GM12872 (cell line): Measurements from ENCODE around the gene CCDC180.

Source experiments
- CTCF ChIP-seq: IDR thresholded peaks from 3 replicates; pipeline ENCODE4 v1.5.1; 2011; ENCODE audit warnings: low read depth, mild to moderate bottlenecking, low read length, moderate library complexity; ENCODE audit not compliant: insufficient read depth

CCDC180 gene

GRCh38 chr9:97284798-97285197, 22.7 kb upstream of the CCDC180 start:
- peak; percentile 17; the same call in 1 of the 3 replicates for TF ChIP-seq CTCF

GRCh38 chr9:97292200-97292599, 15.3 kb upstream of the CCDC180 start:
- no peak for TF ChIP-seq CTCF

- TF ChIP-seq CTCF: no peak
These were observed 14.2 kb upstream of the CCDC180 start for GRCh38 chr9:97293207-97293721.

- TF ChIP-seq CTCF: no peak
These were observed 13.6 kb upstream of the CCDC180 start for GRCh38 chr9:97293818-97294217.

GRCh38 chr9:97297889-97298288, 9.6 kb upstream of the CCDC180 start:
- TF ChIP-seq CTCF: no peak

- TF ChIP-seq CTCF: no peak
These were observed 7.5 kb upstream of the CCDC180 start for GRCh38 chr9:97299809-97300414.

GRCh38 chr9:97300586-97300985, 6.9 kb upstream of the CCDC180 start:
- TF ChIP-seq CTCF: no peak

GRCh38 chr9:97301974-97302373, 5.5 kb upstream of the CCDC180 start:
- TF ChIP-seq CTCF: no peak
